Measurements from ENCODE around the gene CREBBP. TPM values are rescaled to one million over a fixed set of nuclear protein-coding genes. Genes with fewer than 3 reads are reported as not detected.
A peak's percentile ranks its signal among the peaks of the same experiment; 100 is the strongest.

CREBBP gene
- total RNA-seq, 1 donor from 2014 or later = 59.2 TPM

- H3K36me3 Mint-ChIP-seq (ENCODE audit: low read depth) = peaks cover 10% of the 10 kb centered on the region
- no peak overlapping the region for H3K27ac Mint-ChIP-seq (ENCODE audit: unreplicated experiment)
- no peak overlapping the region for H3K4me3 Mint-ChIP-seq (ENCODE audit: unreplicated experiment)
- no peaks in the 10 kb centered on the region for H3K27me3 Mint-ChIP-seq (ENCODE audit: low read depth)
- H3K9me3 Mint-ChIP-seq (ENCODE audit: low read depth) = no peaks in the 10 kb centered on the region
- no peak for DNase-seq (ENCODE audit: low spot score)
- no peaks in the 10 kb centered on the region for H3K4me1 Mint-ChIP-seq (ENCODE audit: low read depth)
- no peak for TF ChIP-seq CTCF (IDR thresholded peaks at IDR 0.05)
Measured at GRCh38 chr16:3783516-3783915, 97.0 kb downstream of the CREBBP start.

- DNase-seq (ENCODE audit: low spot score) = no peak
- no peak for TF ChIP-seq CTCF (IDR thresholded peaks at IDR 0.05)
- Mint-ChIP-seq H3K27ac (ENCODE audit: unreplicated experiment) (no peak overlapping the region), H3K4me1 (ENCODE audit: low read depth) (no peaks in the 10 kb centered on the region), H3K27me3 (ENCODE audit: low read depth) (no peaks in the 10 kb centered on the region), H3K9me3 (ENCODE audit: low read depth) (no peaks in the 10 kb centered on the region), H3K36me3 (ENCODE audit: low read depth) (peaks cover 14% of the 10 kb centered on the region), H3K4me3 (ENCODE audit: unreplicated experiment) (no peak overlapping the region)
Measured at GRCh38 chr16:3782566-3782965, 97.9 kb downstream of the CREBBP start.

DNA sequence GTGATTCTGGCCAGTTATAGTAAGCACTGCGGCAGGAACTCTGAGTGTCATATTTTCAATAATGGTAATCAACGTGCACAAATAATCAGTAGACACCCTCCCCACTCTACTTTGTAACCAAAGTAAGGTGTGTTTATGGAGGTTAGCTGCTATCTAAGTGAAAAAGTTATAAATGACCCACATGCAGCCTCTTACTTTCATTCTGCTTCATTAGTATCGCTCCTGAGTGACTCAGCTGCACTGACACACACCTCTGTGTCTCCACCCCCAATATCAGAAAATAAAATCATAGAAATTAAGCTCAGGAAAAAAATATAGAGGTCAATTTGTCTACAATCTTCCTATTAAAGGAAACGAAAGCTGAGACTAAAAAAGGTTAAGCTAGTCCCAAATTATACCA is 99.1 kb downstream of the CREBBP start:
- no peak for DNase-seq (ENCODE audit: low spot score)
- Mint-ChIP-seq H3K9me3 (ENCODE audit: low read depth) (no peaks in the 10 kb centered on the region), H3K27ac (ENCODE audit: unreplicated experiment) (no peak overlapping the region), H3K4me1 (ENCODE audit: low read depth) (no peaks in the 10 kb centered on the region), H3K4me3 (ENCODE audit: unreplicated experiment) (no peak overlapping the region), H3K27me3 (ENCODE audit: low read depth) (no peaks in the 10 kb centered on the region), H3K36me3 (ENCODE audit: low read depth) (peaks cover 19% of the 10 kb centered on the region)
- TF ChIP-seq CTCF (IDR thresholded peaks at IDR 0.05) = no peak

GRCh38 chr16:3780570-3780969 is 99.9 kb downstream of the CREBBP start:
- no peak overlapping the region for H3K4me3 Mint-ChIP-seq (ENCODE audit: unreplicated experiment)
- H3K27me3 Mint-ChIP-seq (ENCODE audit: low read depth) = no peaks in the 10 kb centered on the region
- H3K4me1 Mint-ChIP-seq (ENCODE audit: low read depth) = no peaks in the 10 kb centered on the region
- TF ChIP-seq CTCF (IDR thresholded peaks at IDR 0.05) = peak; percentile 58
- no peak for DNase-seq (ENCODE audit: low spot score)
- no peak overlapping the region for H3K27ac Mint-ChIP-seq (ENCODE audit: unreplicated experiment)
- H3K36me3 Mint-ChIP-seq (ENCODE audit: low read depth) = peaks cover 19% of the 10 kb centered on the region
- no peaks in the 10 kb centered on the region for H3K9me3 Mint-ChIP-seq (ENCODE audit: low read depth)

- Mint-ChIP-seq H3K36me3 (ENCODE audit: low read depth) (peaks cover 24% of the 10 kb centered on the region), H3K4me1 (ENCODE audit: low read depth) (peaks cover 30% of the 10 kb centered on the region), H3K27ac (ENCODE audit: unreplicated experiment) (no peak overlapping the region), H3K4me3 (ENCODE audit: unreplicated experiment) (no peak overlapping the region), H3K27me3 (ENCODE audit: low read depth) (no peaks in the 10 kb centered on the region), H3K9me3 (ENCODE audit: low read depth) (no peaks in the 10 kb centered on the region)
- no peak for DNase-seq (ENCODE audit: low spot score)
- TF ChIP-seq CTCF (IDR thresholded peaks at IDR 0.05) = no peak
Measured at GRCh38 chr16:3776316-3776715, 104.2 kb downstream of the CREBBP start.

Measured in chondrocyte (in vitro differentiated cells).